Spinal cord (tissue), 10 donors: ENCODE measurements around the gene CMBL. TPM values are rescaled to one million over a fixed set of nuclear protein-coding genes. Genes with fewer than 3 reads are reported as not detected.

Experiments used
- DNase-seq, 6 donors: peaks; one replicate each; pipeline versions ENCODE4 v3.0.0 to v3.0.0-alpha.2; 2013 to 2015; ENCODE audit warnings: low spot score in 6 of 6, low read depth in 4 of 6
- H3K27ac ChIP-seq: one replicate; pipeline ENCODE4 v1.5.1; 2013; ENCODE audit warnings: low read depth, low read length, control low read depth
- H3K27me3 ChIP-seq: one replicate; pipeline ENCODE4 v1.6.1; 2013; ENCODE audit warnings: low read length; ENCODE audit not compliant: control insufficient read depth, insufficient read depth
- H3K36me3 ChIP-seq: one replicate; pipeline ENCODE4 v1.6.1; 2013; ENCODE audit warnings: low read length; ENCODE audit not compliant: control insufficient read depth, insufficient read depth
- H3K4me1 ChIP-seq: one replicate; pipeline ENCODE4 v1.6.1; 2013; ENCODE audit warnings: low read length; ENCODE audit not compliant: control insufficient read depth, insufficient read depth
- H3K4me3 ChIP-seq: one replicate; pipeline ENCODE4 v1.5.1; 2013; ENCODE audit warnings: low read depth, low read length, control low read depth
- H3K9me3 ChIP-seq: one replicate; pipeline ENCODE4 v1.6.1; 2013; ENCODE audit warnings: low read length; ENCODE audit not compliant: control insufficient read depth, insufficient read depth
- WGBS: methylation state at CpG from one replicate; pipeline ENCODE4 v1.1.5; 2013; ENCODE audit warnings: missing lambda C conversion rate; ENCODE audit not compliant: insufficient coverage; 5-methylcytosine and 5-hydroxymethylcytosine counted together
- polyA plus RNA-seq, 2 donors: library from polyadenylated mRNA; unstranded; fragments of 120-200 nt; gene quantifications; one replicate each; pipeline ENCODE4 v1.2.1, GENCODE V29; 2013; ENCODE audit not compliant: insufficient read length in 2 of 2
- small RNA-seq: library from RNA; depleted of rRNA; stranded (forward); fragments of <200 nt; gene quantifications from one replicate; pipeline ENCODE3, GENCODE V24; 2014; ENCODE audit warnings: low replicate concordance
- total RNA-seq, 2 donors: library from RNA; depleted of rRNA in 1 of 2; stranded (reverse); fragments of 120-200 nt in 1 of 2; fragments of >200 nt in 1 of 2; gene quantifications; one replicate each; pipeline versions ENCODE4 v1.2.3 to v1.2.4, GENCODE V29; 2013 to 2014
- donor health status: healthy.

The CMBL gene
- total and polyA plus RNA-seq, 4 donors: 25.3 to 67.1 (median 41.7) TPM

GRCh38 chr5:10233011-10233410 is 74.7 kb downstream of the CMBL start:
- Histone ChIP-seq H3K27ac (no peak overlapping the region), H3K27me3 (no peaks in the 10 kb centered on the region), H3K4me1 (no peaks in the 10 kb centered on the region), H3K36me3 (peaks cover 18% of the 10 kb centered on the region), H3K9me3 (no peaks in the 10 kb centered on the region), H3K4me3 (no peak overlapping the region)
- DNase-seq: no peak
- WGBS: 89% methylated on average over 5 of the region's 7 CpGs

DNA sequence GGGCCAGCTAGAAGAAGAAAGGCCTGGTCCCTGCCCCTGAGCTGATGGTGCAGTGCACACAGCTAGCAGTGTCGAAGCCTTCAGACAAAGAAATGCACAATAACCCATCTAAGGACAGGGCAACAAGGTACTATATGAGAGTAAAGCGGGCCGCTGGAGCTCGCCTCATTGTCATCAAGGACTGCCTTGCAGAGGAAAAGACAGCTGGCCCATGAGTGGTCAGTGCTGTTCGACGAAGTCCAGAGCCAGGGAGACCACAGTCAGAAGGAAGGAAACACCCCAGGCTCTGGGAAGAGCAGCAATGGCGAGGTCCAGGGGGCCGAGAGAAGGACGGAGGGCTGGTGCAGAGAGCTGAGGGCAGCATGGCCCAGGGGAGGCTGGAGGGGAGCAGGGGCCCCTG is 75.3 kb downstream of the CMBL start:
- Histone ChIP-seq H3K4me3 (no peak overlapping the region), H3K36me3 (peaks cover 18% of the 10 kb centered on the region), H3K4me1 (no peaks in the 10 kb centered on the region), H3K27ac (no peak overlapping the region), H3K9me3 (no peaks in the 10 kb centered on the region), H3K27me3 (no peaks in the 10 kb centered on the region)
- no peak for DNase-seq
- WGBS: 97% methylated on average over 8 of the region's 9 CpGs

GRCh38 chr5:10229306-10230048 is 78.2 kb downstream of the CMBL start:
- no peaks in the 10 kb centered on the region for H3K27me3 ChIP-seq
- peaks cover 2% of the 10 kb centered on the region for H3K9me3 ChIP-seq
- peaks cover 18% of the 10 kb centered on the region for H3K36me3 ChIP-seq
- 84% methylated on average over 6 of the region's 11 CpGs for WGBS
- no peak overlapping the region for H3K27ac ChIP-seq
- no peak for DNase-seq
- H3K4me1 ChIP-seq: no peaks in the 10 kb centered on the region
- no peak overlapping the region for H3K4me3 ChIP-seq

- Histone ChIP-seq H3K36me3 (peaks cover 18% of the 10 kb centered on the region), H3K4me3 (no peak overlapping the region), H3K27ac (no peak overlapping the region), H3K4me1 (no peaks in the 10 kb centered on the region), H3K27me3 (no peaks in the 10 kb centered on the region), H3K9me3 (peaks cover 2% of the 10 kb centered on the region)
- DNase-seq: no peak
- WGBS: no CpG with 5 or more reads among the region's 1 CpG
Observed at GRCh38 chr5:10228288-10228687, 79.4 kb downstream of the CMBL start.

Small RNA genes within 50 kb of the gene (small RNA-seq; reads per million reads assigned to genes)
- not detected for gene RF00019

Other genes with a start within 250 kb of the CMBL start
- 10 to 100 TPM; 40.7 to 43.4 TPM for gene ATPSCKMT, start 58.0 kb downstream of the CMBL start, total RNA-seq
- gene ATPSCKMT, start 58.0 kb downstream of the CMBL start, polyA plus RNA-seq: 10 to 100 TPM; 20.5 to 27.5 TPM
- 100 to 1,000 TPM; 202 to 261 TPM for gene CCT5, start 57.6 kb downstream of the CMBL start, total RNA-seq
- gene CCT5, start 57.6 kb downstream of the CMBL start, polyA plus RNA-seq: 100 to 1,000 TPM; 201 to 202 TPM
- 100 to 1,000 TPM; 173 to 234 TPM for gene MARCHF6, start 45.8 kb upstream of the CMBL start, total RNA-seq
- gene MARCHF6, start 45.8 kb upstream of the CMBL start, polyA plus RNA-seq: 100 to 1,000 TPM; 177 to 205 TPM
- gene ROPN1L, start 134.0 kb upstream of the CMBL start, total RNA-seq: 10 to 100 TPM in 1 of 2 donors, 1 to 10 TPM in 1; 4.6 to 10.2 TPM
- gene ROPN1L, start 134.0 kb upstream of the CMBL start, polyA plus RNA-seq: 10 to 100 TPM in 1 of 2 donors, 1 to 10 TPM in 1; 9.1 to 11.0 TPM